HCT116 (cell line): ENCODE data around the gene ANKRD33.

Source experiments
- CTCF ChIP-seq, 3 experiments: fragments of 200-600 bp in 1 of 3; sonication (generic) in 1 of 3; IDR thresholded peaks in 2 of 3; conservative IDR thresholded peaks in 1 of 3; 2 replicates each; pipeline ENCODE4 v1.5.1; 2012 to 2017; ENCODE audit warnings: low read depth in 2 of 3, low read length in 2 of 3, antibody characterized with exemption in 1 of 3, borderline replicate concordance in 1 of 3, control low read depth in 1 of 3, mild to moderate bottlenecking in 1 of 3, mixed read lengths in 1 of 3, mixed run types in 1 of 3, moderate library complexity in 1 of 3; ENCODE audit not compliant: insufficient read depth in 1 of 3
- EGR1 ChIP-seq: IDR thresholded peaks from 2 replicates; pipeline ENCODE4 v1.6.1; 2012; ENCODE audit warnings: low read depth
- EZH2 ChIP-seq: fragments of 200-600 bp; sonication (generic); IDR thresholded peaks from 2 replicates; pipeline ENCODE4 v1.6.1; 2017; ENCODE audit warnings: antibody characterized with exemption, mixed run types
- MAX ChIP-seq: IDR thresholded peaks from 2 replicates; pipeline ENCODE4 v1.6.1; 2012
- POLR2A ChIP-seq: IDR thresholded peaks from 2 replicates; pipeline ENCODE4 v1.7.0; 2011; ENCODE audit warnings: borderline replicate concordance; ENCODE audit not compliant: insufficient read depth, insufficient read length; ENCODE audit errors: extremely low read depth
- POLR2AphosphoS5 ChIP-seq: IDR thresholded peaks from 2 replicates; pipeline ENCODE4 v1.6.1; 2011; ENCODE audit warnings: mild to moderate bottlenecking, low read depth, low read length, moderate library complexity
- RAD21 ChIP-seq: IDR thresholded peaks from 2 replicates; pipeline ENCODE4 v1.6.1; 2012; ENCODE audit warnings: low read depth, mild to moderate bottlenecking
- REST ChIP-seq: IDR thresholded peaks from 2 replicates; pipeline ENCODE4 v1.6.1; 2012; ENCODE audit warnings: low read depth
- SIN3A ChIP-seq: IDR thresholded peaks from 2 replicates; pipeline ENCODE4 v1.6.1; 2012; ENCODE audit warnings: low read depth
- YY1 ChIP-seq: IDR thresholded peaks from 2 replicates; pipeline ENCODE4 v1.6.1; 2011; ENCODE audit warnings: low read length, low read depth, moderate library complexity, mild to moderate bottlenecking; ENCODE audit not compliant: insufficient replicate concordance; ENCODE audit errors: extremely low read depth

GRCh38 chr12:51871918-51872688, 15.8 kb upstream of the ANKRD33 start:
- TF ChIP-seq SIN3A (no peak), POLR2AphosphoS5 (no peak), REST (no peak), EGR1 (no peak), MAX (no peak), EZH2 (no peak), YY1 (no peak), CTCF (IDR thresholded peaks at IDR 0.05 in 2 of 3, conservative IDR thresholded peaks at IDR 0.05 in 1 of 3; ENCODE audit: borderline replicate concordance in 1 of 3, insufficient read depth in 1 of 3, low read depth in 2 of 3, low read length in 2 of 3) (no peak), RAD21 (no peak), POLR2A (no peak)
